Measurements from ENCODE around the gene C1orf21.

Gene C1orf21

GRCh38 chr1:184389446-184389845 lies 2.6 kb downstream of the C1orf21 start:
- DNase-seq = no peak
- H3K4me3 Mint-ChIP-seq = peak overlapping the region; percentile 84 to 87
- H3K27ac Mint-ChIP-seq = peak overlapping the region in 1 of 2 donors; percentile 95
- no peaks in the 10 kb centered on the region for H3K9me3 Mint-ChIP-seq
- peaks cover 28% of the 10 kb centered on the region for H3K36me3 Mint-ChIP-seq (ENCODE audit: insufficient read depth)
- no peak for ATAC-seq (replicated peaks)
- H3K4me1 Mint-ChIP-seq (ENCODE audit: low read depth in 2 of 2) = peaks cover 29 to 45% of the 10 kb centered on the region in 2 donors
- peaks cover 0 to 39% of the 10 kb centered on the region in 2 donors for H3K27me3 Mint-ChIP-seq

GRCh38 chr1:184390889-184391288 lies 4.1 kb downstream of the C1orf21 start:
- H3K27ac Mint-ChIP-seq = no peak overlapping the region
- peaks cover 0 to 29% of the 10 kb centered on the region in 2 donors for H3K27me3 Mint-ChIP-seq
- no peaks in the 10 kb centered on the region for H3K9me3 Mint-ChIP-seq
- peaks cover 28 to 54% of the 10 kb centered on the region in 2 donors for H3K4me1 Mint-ChIP-seq (ENCODE audit: low read depth in 2 of 2)
- DNase-seq (no peak), ATAC-seq (replicated peaks) (no peak)
- H3K36me3 Mint-ChIP-seq (ENCODE audit: insufficient read depth) = peaks cover 28% of the 10 kb centered on the region
- H3K4me3 Mint-ChIP-seq = no peak overlapping the region

GRCh38 chr1:184392067-184392466 lies 5.2 kb downstream of the C1orf21 start:
- Mint-ChIP-seq H3K36me3 (ENCODE audit: insufficient read depth) (peaks cover 23% of the 10 kb centered on the region), H3K27ac (no peak overlapping the region), H3K4me1 (ENCODE audit: low read depth in 2 of 2) (peaks cover 28 to 60% of the 10 kb centered on the region in 2 donors), H3K27me3 (peaks cover 0 to 25% of the 10 kb centered on the region in 2 donors), H3K4me3 (no peak overlapping the region), H3K9me3 (no peaks in the 10 kb centered on the region)
- ATAC-seq (replicated peaks) (no peak), DNase-seq (no peak)

GRCh38 chr1:184392779-184393522 lies 6.1 kb downstream of the C1orf21 start:
- ATAC-seq (replicated peaks) (no peak), DNase-seq (no peak)
- Mint-ChIP-seq H3K27me3 (peaks cover 0 to 19% of the 10 kb centered on the region in 2 donors), H3K27ac (peak overlapping the region in 1 of 2 donors; percentile 16), H3K4me1 (ENCODE audit: low read depth in 2 of 2) (peaks cover 24 to 62% of the 10 kb centered on the region in 2 donors), H3K36me3 (ENCODE audit: insufficient read depth) (peaks cover 14% of the 10 kb centered on the region), H3K9me3 (no peaks in the 10 kb centered on the region), H3K4me3 (no peak overlapping the region)

- Mint-ChIP-seq H3K9me3 (no peaks in the 10 kb centered on the region), H3K4me3 (no peak overlapping the region), H3K27me3 (peaks cover 0 to 9% of the 10 kb centered on the region in 2 donors), H3K4me1 (ENCODE audit: low read depth in 2 of 2) (peaks cover 15 to 59% of the 10 kb centered on the region in 2 donors), H3K36me3 (ENCODE audit: insufficient read depth) (peaks cover 6% of the 10 kb centered on the region), H3K27ac (no peak overlapping the region)
- no peak for DNase-seq
- ATAC-seq (replicated peaks) = no peak
Observed at GRCh38 chr1:184393962-184394361, 7.1 kb downstream of the C1orf21 start.

- Mint-ChIP-seq H3K36me3 (ENCODE audit: insufficient read depth) (peaks cover 6% of the 10 kb centered on the region), H3K9me3 (no peaks in the 10 kb centered on the region), H3K27ac (peak overlapping the region in 1 of 2 donors; percentile 2), H3K4me3 (no peak overlapping the region), H3K27me3 (no peaks in the 10 kb centered on the region), H3K4me1 (ENCODE audit: low read depth in 2 of 2) (peaks cover 13 to 64% of the 10 kb centered on the region in 2 donors)
- DNase-seq (no peak), ATAC-seq (replicated peaks) (no peak)
Observed at GRCh38 chr1:184395370-184395769, 8.5 kb downstream of the C1orf21 start.

GRCh38 chr1:184395937-184396480 lies 9.2 kb downstream of the C1orf21 start:
- H3K9me3 Mint-ChIP-seq = no peaks in the 10 kb centered on the region
- peaks cover 6% of the 10 kb centered on the region for H3K36me3 Mint-ChIP-seq (ENCODE audit: insufficient read depth)
- DNase-seq = no peak
- H3K27me3 Mint-ChIP-seq = no peaks in the 10 kb centered on the region
- ATAC-seq (replicated peaks) = no peak
- H3K4me3 Mint-ChIP-seq = no peak overlapping the region
- peaks cover 13 to 59% of the 10 kb centered on the region in 2 donors for H3K4me1 Mint-ChIP-seq (ENCODE audit: low read depth in 2 of 2)
- H3K27ac Mint-ChIP-seq = peak overlapping the region in 1 of 2 donors; percentile 2

- Mint-ChIP-seq H3K4me1 (ENCODE audit: low read depth in 2 of 2) (peaks cover 8 to 58% of the 10 kb centered on the region in 2 donors), H3K9me3 (no peaks in the 10 kb centered on the region), H3K27me3 (no peaks in the 10 kb centered on the region), H3K27ac (no peak overlapping the region), H3K4me3 (no peak overlapping the region), H3K36me3 (ENCODE audit: insufficient read depth) (no peaks in the 10 kb centered on the region)
- DNase-seq = no peak
- ATAC-seq (replicated peaks) = peak; percentile 16
Observed at GRCh38 chr1:184399192-184399847, 12.5 kb downstream of the C1orf21 start.

- H3K4me3 Mint-ChIP-seq = no peak overlapping the region
- H3K9me3 Mint-ChIP-seq = no peaks in the 10 kb centered on the region
- ATAC-seq (replicated peaks) (no peak), DNase-seq (no peak)
- H3K27me3 Mint-ChIP-seq = no peaks in the 10 kb centered on the region
- peaks cover 9 to 59% of the 10 kb centered on the region in 2 donors for H3K4me1 Mint-ChIP-seq (ENCODE audit: low read depth in 2 of 2)
- no peak overlapping the region for H3K27ac Mint-ChIP-seq
- no peaks in the 10 kb centered on the region for H3K36me3 Mint-ChIP-seq (ENCODE audit: insufficient read depth)
Observed at GRCh38 chr1:184403961-184404726, 17.3 kb downstream of the C1orf21 start.

GRCh38 chr1:184404727-184405027 lies 17.8 kb downstream of the C1orf21 start:
- no peaks in the 10 kb centered on the region for H3K27me3 Mint-ChIP-seq
- H3K27ac Mint-ChIP-seq = peak overlapping the region; percentile 62 to 87
- no peaks in the 10 kb centered on the region for H3K36me3 Mint-ChIP-seq (ENCODE audit: insufficient read depth)
- DNase-seq (no peak), ATAC-seq (replicated peaks) (no peak)
- H3K9me3 Mint-ChIP-seq = no peaks in the 10 kb centered on the region
- no peak overlapping the region for H3K4me3 Mint-ChIP-seq
- peaks cover 10 to 60% of the 10 kb centered on the region in 2 donors for H3K4me1 Mint-ChIP-seq (ENCODE audit: low read depth in 2 of 2)

- H3K4me3 Mint-ChIP-seq = no peak overlapping the region
- ATAC-seq (replicated peaks) = no peak
Observed at GRCh38 chr1:184405094-184405800, 18.4 kb downstream of the C1orf21 start.

GRCh38 chr1:184405801-184406142 lies 18.9 kb downstream of the C1orf21 start:
- no peaks in the 10 kb centered on the region for H3K36me3 Mint-ChIP-seq (ENCODE audit: insufficient read depth)
- H3K9me3 Mint-ChIP-seq = no peaks in the 10 kb centered on the region
- no peak overlapping the region for H3K4me3 Mint-ChIP-seq
- no peak for DNase-seq
- H3K27ac Mint-ChIP-seq = peak overlapping the region in 1 of 2 donors; percentile 90
- ATAC-seq (replicated peaks) = no peak
- H3K27me3 Mint-ChIP-seq = no peaks in the 10 kb centered on the region
- H3K4me1 Mint-ChIP-seq (ENCODE audit: low read depth in 2 of 2) = peaks cover 10 to 61% of the 10 kb centered on the region in 2 donors

More at GRCh38 chr1:184405094-184405800, 18.4 kb downstream of the C1orf21 start:
- Mint-ChIP-seq H3K27me3 (no peaks in the 10 kb centered on the region), H3K9me3 (no peaks in the 10 kb centered on the region), H3K27ac (peak overlapping the region; percentile 62 to 90), H3K4me1 (ENCODE audit: low read depth in 2 of 2) (peaks cover 10 to 62% of the 10 kb centered on the region in 2 donors), H3K36me3 (ENCODE audit: insufficient read depth) (no peaks in the 10 kb centered on the region)
- DNase-seq = no peak

GRCh38 chr1:184406479-184406878 lies 19.6 kb downstream of the C1orf21 start:
- ATAC-seq (replicated peaks) = no peak
- no peaks in the 10 kb centered on the region for H3K27me3 Mint-ChIP-seq
- no peak overlapping the region for H3K4me3 Mint-ChIP-seq
- no peaks in the 10 kb centered on the region for H3K9me3 Mint-ChIP-seq
- peaks cover 10 to 61% of the 10 kb centered on the region in 2 donors for H3K4me1 Mint-ChIP-seq (ENCODE audit: low read depth in 2 of 2)
- no peaks in the 10 kb centered on the region for H3K36me3 Mint-ChIP-seq (ENCODE audit: insufficient read depth)
- no peak for DNase-seq
- peak overlapping the region; percentile 55 to 90 for H3K27ac Mint-ChIP-seq

All from effector memory CD8-positive, alpha-beta T cell (primary cell).